K562 (cell line): ENCODE data around the gene ELF3. TPM values are rescaled to one million over a fixed set of nuclear protein-coding genes. Genes with fewer than 3 reads are reported as not detected.

Experiments
- ARHGAP35 ChIP-seq: fragments of 450-650 bp; IDR thresholded peaks from 2 replicates; pipeline ENCODE4 v1.6.1; 2018; ENCODE audit not compliant: partially characterized antibody
- CREM ChIP-seq: IDR thresholded peaks from 2 replicates; pipeline ENCODE4 v1.6.1; 2014; ENCODE audit warnings: antibody characterized with exemption, low read depth
- CTCFL ChIP-seq: IDR thresholded peaks from 2 replicates; pipeline ENCODE4 v1.6.1; 2011; ENCODE audit warnings: borderline replicate concordance, low read depth, mild to moderate bottlenecking, moderate library complexity, low read length; ENCODE audit not compliant: insufficient read depth, poor library complexity, severe bottlenecking
- FIP1L1 ChIP-seq: fragments of 200-400 bp; formaldehyde crosslinking; IDR thresholded peaks from 2 replicates; pipeline ENCODE4 v1.6.1; 2018; ENCODE audit warnings: mild to moderate bottlenecking, low read depth, low read length; ENCODE audit not compliant: poor library complexity, severe bottlenecking
- GTF2A2 ChIP-seq: IDR thresholded peaks from 2 replicates; pipeline ENCODE4 v1.6.1; 2016; ENCODE audit warnings: mild to moderate bottlenecking, missing genetic modification characterization, missing compliant biosample characterization
- HINFP ChIP-seq: fragments of 450-650 bp; conservative IDR thresholded peaks from 2 replicates; pipeline ENCODE4 v1.6.1; 2016; ENCODE audit warnings: missing genetic modification characterization, low read depth, mild to moderate bottlenecking, control low read depth, missing compliant biosample characterization
- LEF1 ChIP-seq: fragments of 450-650 bp; IDR thresholded peaks from 2 replicates; pipeline ENCODE4 v1.6.1; 2016; ENCODE audit warnings: mild to moderate bottlenecking
- MITF ChIP-seq: IDR thresholded peaks from 2 replicates; pipeline ENCODE4 v1.6.1; 2014; ENCODE audit warnings: antibody characterized with exemption
- MTA3 ChIP-seq: fragments of 450-650 bp; formaldehyde crosslinking; IDR thresholded peaks from 2 replicates; pipeline ENCODE4 v1.6.1; 2017; ENCODE audit warnings: mild to moderate bottlenecking, borderline replicate concordance
- NR2C1 ChIP-seq, 2 experiments: fragments of 450-650 bp; IDR thresholded peaks; 2 replicates each; pipeline ENCODE4 v1.6.1; 2017; ENCODE audit warnings: mild to moderate bottlenecking in 2 of 2, antibody characterized with exemption in 1 of 2, inconsistent platforms in 1 of 2, missing compliant biosample characterization in 1 of 2, missing genetic modification characterization in 1 of 2
- PTBP1 ChIP-seq: fragments of 200-400 bp; formaldehyde crosslinking; IDR thresholded peaks from 2 replicates; pipeline ENCODE4 v1.6.1; 2017; ENCODE audit warnings: low read depth, low read length
- RHOXF2B ChIP-seq: fragments of 250-450 bp; sonication (Bioruptor Pico); conservative IDR thresholded peaks from 2 replicates; pipeline ENCODE4 v1.5.1; 2021
- SAFB2 ChIP-seq: fragments of 200-400 bp; formaldehyde crosslinking; IDR thresholded peaks from 2 replicates; pipeline ENCODE4 v1.6.1; 2018; ENCODE audit warnings: borderline replicate concordance, low read length, low read depth, moderate library complexity; ENCODE audit not compliant: severe bottlenecking
- SIX5 ChIP-seq, 2 experiments: IDR thresholded peaks; 2 replicates each; pipeline ENCODE4 v1.6.1; 2011; ENCODE audit warnings: low read length in 2 of 2, borderline replicate concordance in 1 of 2, low read depth in 1 of 2, mild to moderate bottlenecking in 1 of 2, moderate library complexity in 1 of 2; ENCODE audit not compliant: insufficient read depth in 1 of 2
- TEAD4 ChIP-seq, 2 experiments: sonication (generic) in 1 of 2; formaldehyde crosslinking in 1 of 2; IDR thresholded peaks; 2 replicates each; pipeline versions ENCODE4 v1.6.1 to v1.8.0; 2012 to 2022; ENCODE audit warnings: borderline replicate concordance in 1 of 2, inconsistent platforms in 1 of 2, low read length in 1 of 2, mild to moderate bottlenecking in 1 of 2, missing genetic modification reagents in 1 of 2
- ZBTB2 ChIP-seq: fragments of 450-650 bp; IDR thresholded peaks from 2 replicates; pipeline ENCODE4 v1.6.1; 2016; ENCODE audit warnings: antibody characterized with exemption
- ZNF707 ChIP-seq: fragments of 250-450 bp; sonication (Bioruptor Pico); conservative IDR thresholded peaks from 2 replicates; pipeline ENCODE4 v1.8.0; 2022; ENCODE audit warnings: inconsistent platforms, mild to moderate bottlenecking, moderate library complexity
- polyA plus RNA-seq, 8 experiments: library from polyadenylated mRNA; depleted of rRNA in 4 of 8; stranded (reverse) in 5 of 8; unstranded in 3 of 8; fragments of >200 nt; fragmentation: Nextera tagmentation in 2 of 8; fragmentation: Illumina TruSeq in 1 of 8; extraction: Ambion mirVana in 2 of 8; extraction: Trizol in 1 of 8; gene quantifications; 2 replicates each; pipeline versions ENCODE4 v1.2.1 to v1.2.3, GENCODE V29; 2011 to 2014; ENCODE audit warnings: inconsistent platforms in 1 of 8, missing spikeins in 1 of 8
- total RNA-seq, 7 experiments: library from RNA; depleted of rRNA in 6 of 7; stranded (reverse); fragments of >200 nt in 6 of 7; fragmentation: Illumina TruSeq in 2 of 7; extraction: Trizol in 2 of 7; gene quantifications; 2 replicates each; pipeline versions ENCODE4 v1.2.1 to v1.2.3, GENCODE V29; 2011 to 2021; ENCODE audit warnings: low replicate concordance in 1 of 7
- TF ChIP-seq, protein P1 (sequence below), 2 experiments: IDR thresholded peaks; 2 replicates each; pipeline ENCODE4 v1.6.1; 2011; ENCODE audit warnings: borderline replicate concordance in 1 of 2, control low read depth in 1 of 2, low read depth in 1 of 2, low read length in 1 of 2, mild to moderate bottlenecking in 1 of 2, mixed read lengths in 1 of 2, moderate library complexity in 1 of 2; ENCODE audit not compliant: insufficient read depth in 1 of 2, insufficient read length in 1 of 2, poor library complexity in 1 of 2, severe bottlenecking in 1 of 2; ENCODE audit errors: extremely low read depth in 1 of 2

ELF3 gene
- total and polyA plus RNA-seq, 9 of the 15 experiments (the other 6 are each of a cell fraction or from before 2014, with no cell fraction given) = 0.03 to 1.2 (median 0.07) TPM; not detected in 4

- TF ChIP-seq, protein P1, sequence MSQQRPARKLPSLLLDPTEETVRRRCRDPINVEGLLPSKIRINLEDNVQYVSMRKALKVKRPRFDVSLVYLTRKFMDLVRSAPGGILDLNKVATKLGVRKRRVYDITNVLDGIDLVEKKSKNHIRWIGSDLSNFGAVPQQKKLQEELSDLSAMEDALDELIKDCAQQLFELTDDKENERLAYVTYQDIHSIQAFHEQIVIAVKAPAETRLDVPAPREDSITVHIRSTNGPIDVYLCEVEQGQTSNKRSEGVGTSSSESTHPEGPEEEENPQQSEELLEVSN (IDR thresholded peaks at IDR 0.05; ENCODE audit: borderline replicate concordance in 1 of 2, extremely low read depth in 1 of 2, insufficient read depth in 1 of 2, insufficient read length in 1 of 2, low read depth in 1 of 2, low read length in 1 of 2, poor library complexity in 1 of 2, severe bottlenecking in 1 of 2) = no peak
- TF ChIP-seq HINFP (tag) = no peak
- TF ChIP-seq RHOXF2B = 0 out of 2 replicates have a peak, but pooled peaks have one; percentile 33
- TF ChIP-seq PTBP1 = no peak
- TF ChIP-seq MITF = no peak
- TF ChIP-seq MTA3 = no peak
- peak; percentile 7 for TF ChIP-seq ARHGAP35
- no peak for TF ChIP-seq SAFB2
- TF ChIP-seq ZBTB2 = no peak
- TF ChIP-seq CREM = no peak
- peak; percentile 70 for TF ChIP-seq NR2C1 (IDR thresholded peaks at IDR 0.05)
- TF ChIP-seq NR2C1 (tag; IDR thresholded peaks at IDR 0.05) = peak; percentile 67; the same call in 1 of the 2 replicates
- TF ChIP-seq FIP1L1 = no peak
- no peak for TF ChIP-seq CTCFL
- TF ChIP-seq TEAD4 (IDR thresholded peaks at IDR 0.05; ENCODE audit: low read length) = no peak
- TF ChIP-seq TEAD4 (CRISPR knock-in tag; IDR thresholded peaks at IDR 0.05; ENCODE audit: borderline replicate concordance) = no peak
- no peak for TF ChIP-seq ZNF707 (CRISPR knock-in tag)
- no peak for TF ChIP-seq GTF2A2 (tag)
- TF ChIP-seq SIX5 (IDR thresholded peaks at IDR 0.05; ENCODE audit: borderline replicate concordance in 1 of 2, insufficient read depth in 1 of 2, low read depth in 1 of 2, low read length in 2 of 2) = no peak
- peak; percentile 63; the same call in 1 of the 2 replicates for TF ChIP-seq LEF1
Observed at GRCh38 chr1:202017749-202018467, 7.5 kb downstream of the ELF3 start (continued).
